Measurements from ENCODE around the gene MEGF11. TPM values are rescaled to one million over a fixed set of nuclear protein-coding genes. Genes with fewer than 3 reads are reported as not detected.

The MEGF11 gene
- total RNA-seq, 2 donors from 2014 or later = not detected

GRCh38 chr15:66022163-66022525 lies 231.4 kb downstream of the MEGF11 start:
- TF ChIP-seq CTCF (IDR thresholded peaks at IDR 0.05) = no peak
- no peak for DNase-seq
- Histone ChIP-seq H3K36me3 (no peaks in the 10 kb centered on the region), H3K27ac (no peak overlapping the region), H3K4me3 (no peak overlapping the region), H3K27me3 (no peaks in the 10 kb centered on the region), H3K9ac (ENCODE audit: low read depth in 2 of 2, low read length in 2 of 2) (no peak overlapping the region), H3K9me3 (no peaks in the 10 kb centered on the region), H3K4me1 (no peaks in the 10 kb centered on the region)
- intact Hi-C loops (cut with DNase I) = no loop called here

GRCh38 chr15:66021496-66022162 lies 231.9 kb downstream of the MEGF11 start:
- intact Hi-C loops (cut with DNase I) = no loop called here
- H3K4me1 ChIP-seq = no peaks in the 10 kb centered on the region
- TF ChIP-seq CTCF (IDR thresholded peaks at IDR 0.05) = no peak
- no peak overlapping the region for H3K9ac ChIP-seq (ENCODE audit: low read depth in 2 of 2, low read length in 2 of 2)
- H3K27ac ChIP-seq = no peak overlapping the region
- H3K27me3 ChIP-seq = no peaks in the 10 kb centered on the region
- no peaks in the 10 kb centered on the region for H3K36me3 ChIP-seq
- no peaks in the 10 kb centered on the region for H3K9me3 ChIP-seq
- no peak for DNase-seq
- no peak overlapping the region for H3K4me3 ChIP-seq

- Histone ChIP-seq H3K4me1 (no peaks in the 10 kb centered on the region), H3K9ac (ENCODE audit: low read depth in 2 of 2, low read length in 2 of 2) (no peak overlapping the region), H3K27me3 (no peaks in the 10 kb centered on the region), H3K9me3 (no peaks in the 10 kb centered on the region), H3K36me3 (no peaks in the 10 kb centered on the region), H3K4me3 (no peak overlapping the region), H3K27ac (no peak overlapping the region)
- TF ChIP-seq CTCF (IDR thresholded peaks at IDR 0.05) = no peak
- intact Hi-C loops (cut with DNase I) = no loop called here
- no peak for DNase-seq
Measured at GRCh38 chr15:66019826-66020398, 233.6 kb downstream of the MEGF11 start.

- no peak overlapping the region for H3K27ac ChIP-seq
- no peak overlapping the region for H3K4me3 ChIP-seq
- no peak overlapping the region for H3K9ac ChIP-seq (ENCODE audit: low read depth in 2 of 2, low read length in 2 of 2)
- H3K27me3 ChIP-seq = no peaks in the 10 kb centered on the region
- DNase-seq = no peak
- no peaks in the 10 kb centered on the region for H3K9me3 ChIP-seq
- H3K36me3 ChIP-seq = no peaks in the 10 kb centered on the region
- no peaks in the 10 kb centered on the region for H3K4me1 ChIP-seq
- intact Hi-C loops (cut with DNase I) = no loop called here
- TF ChIP-seq CTCF (IDR thresholded peaks at IDR 0.05) = no peak
Measured at GRCh38 chr15:66019368-66019767, 234.2 kb downstream of the MEGF11 start.

GRCh38 chr15:66018488-66018797 lies 235.1 kb downstream of the MEGF11 start:
- no peaks in the 10 kb centered on the region for H3K9me3 ChIP-seq
- intact Hi-C loops (cut with DNase I) = no loop called here
- no peaks in the 10 kb centered on the region for H3K27me3 ChIP-seq
- no peak for TF ChIP-seq CTCF (IDR thresholded peaks at IDR 0.05)
- H3K27ac ChIP-seq = no peak overlapping the region
- DNase-seq = no peak
- H3K9ac ChIP-seq (ENCODE audit: low read depth in 2 of 2, low read length in 2 of 2) = no peak overlapping the region
- H3K36me3 ChIP-seq = no peaks in the 10 kb centered on the region
- no peak overlapping the region for H3K4me3 ChIP-seq
- H3K4me1 ChIP-seq = no peaks in the 10 kb centered on the region
